ENCODE data around the gene XBP1.

XBP1 gene

DNA sequence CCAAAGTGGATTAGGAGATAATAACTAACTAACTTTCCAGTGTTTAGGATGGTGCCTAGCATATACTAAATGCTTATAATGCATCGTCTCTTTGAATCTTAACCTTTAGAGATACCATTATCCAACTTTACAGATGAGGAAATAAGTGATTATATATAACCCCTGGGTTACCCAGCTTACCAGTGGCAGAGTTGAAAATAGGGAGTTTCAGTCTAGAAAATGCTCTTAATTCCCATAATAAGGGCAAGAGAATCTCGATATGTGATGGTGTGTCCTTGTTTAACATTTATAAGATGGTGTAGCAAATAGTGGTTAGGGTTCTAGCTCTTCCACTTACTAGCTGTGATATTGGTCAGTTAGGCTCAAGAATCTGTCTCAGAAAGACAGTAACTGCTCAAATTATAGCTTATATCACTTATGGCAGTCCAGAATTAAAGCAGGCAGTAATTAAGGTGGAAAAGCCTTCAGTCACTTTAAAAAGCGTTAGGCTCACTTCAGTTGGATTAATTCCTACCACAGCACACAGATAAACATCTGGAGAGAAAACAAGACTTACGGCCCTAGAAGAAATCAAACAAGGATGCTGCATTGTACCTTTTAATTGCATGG is 6.3 kb downstream of the XBP1 start:
- in situ Hi-C loops (cut with MboI; ENCODE audit: low sequenced_read_pairs, unreplicated experiment) = no loop called here
- TF ChIP-seq, protein P1, sequence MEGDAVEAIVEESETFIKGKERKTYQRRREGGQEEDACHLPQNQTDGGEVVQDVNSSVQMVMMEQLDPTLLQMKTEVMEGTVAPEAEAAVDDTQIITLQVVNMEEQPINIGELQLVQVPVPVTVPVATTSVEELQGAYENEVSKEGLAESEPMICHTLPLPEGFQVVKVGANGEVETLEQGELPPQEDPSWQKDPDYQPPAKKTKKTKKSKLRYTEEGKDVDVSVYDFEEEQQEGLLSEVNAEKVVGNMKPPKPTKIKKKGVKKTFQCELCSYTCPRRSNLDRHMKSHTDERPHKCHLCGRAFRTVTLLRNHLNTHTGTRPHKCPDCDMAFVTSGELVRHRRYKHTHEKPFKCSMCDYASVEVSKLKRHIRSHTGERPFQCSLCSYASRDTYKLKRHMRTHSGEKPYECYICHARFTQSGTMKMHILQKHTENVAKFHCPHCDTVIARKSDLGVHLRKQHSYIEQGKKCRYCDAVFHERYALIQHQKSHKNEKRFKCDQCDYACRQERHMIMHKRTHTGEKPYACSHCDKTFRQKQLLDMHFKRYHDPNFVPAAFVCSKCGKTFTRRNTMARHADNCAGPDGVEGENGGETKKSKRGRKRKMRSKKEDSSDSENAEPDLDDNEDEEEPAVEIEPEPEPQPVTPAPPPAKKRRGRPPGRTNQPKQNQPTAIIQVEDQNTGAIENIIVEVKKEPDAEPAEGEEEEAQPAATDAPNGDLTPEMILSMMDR (IDR thresholded peaks at IDR 0.05; ENCODE audit: borderline replicate concordance, control extremely low read depth, extremely low read depth, insufficient read depth, missing control alignments) = no peak
- no peak for DNase-seq (ENCODE audit: low spot score)

GRCh38 chr22:28792491-28793383 is 7.6 kb downstream of the XBP1 start:
- TF ChIP-seq, protein P1 (IDR thresholded peaks at IDR 0.05; ENCODE audit: borderline replicate concordance, control extremely low read depth, extremely low read depth, insufficient read depth, missing control alignments) = no peak
- DNase-seq (ENCODE audit: low spot score) = no peak
- in situ Hi-C loops (cut with MboI; ENCODE audit: low sequenced_read_pairs, unreplicated experiment) = no loop called here

- in situ Hi-C loops (cut with MboI; ENCODE audit: low sequenced_read_pairs, unreplicated experiment) = no loop called here
- peak; percentile 66 for DNase-seq (ENCODE audit: low spot score)
- TF ChIP-seq, protein P1 (IDR thresholded peaks at IDR 0.05; ENCODE audit: borderline replicate concordance, control extremely low read depth, extremely low read depth, insufficient read depth, missing control alignments) = no peak
These were observed 8.4 kb downstream of the XBP1 start for GRCh38 chr22:28791841-28792490.

DNA sequence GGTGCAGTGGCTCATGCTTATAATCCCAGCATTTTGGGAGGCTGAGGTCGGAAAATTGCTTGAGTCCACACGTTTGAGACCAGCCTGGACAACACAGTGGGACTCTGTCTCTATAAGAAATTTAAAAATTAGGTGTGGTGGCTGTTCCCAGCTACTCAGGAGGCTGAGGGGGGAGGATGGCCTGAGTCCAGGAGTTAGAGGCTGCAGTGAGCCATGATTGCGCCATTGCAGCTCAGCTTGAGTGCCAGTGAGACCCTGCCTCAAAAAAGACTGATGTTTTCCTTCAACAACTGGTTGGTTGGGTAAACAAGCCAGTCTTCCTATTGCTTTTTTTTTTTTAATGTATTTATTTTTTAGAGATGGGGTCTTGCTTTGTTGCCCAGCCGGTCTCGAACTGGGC is 9.2 kb downstream of the XBP1 start:
- TF ChIP-seq, protein P1 (IDR thresholded peaks at IDR 0.05; ENCODE audit: borderline replicate concordance, control extremely low read depth, extremely low read depth, insufficient read depth, missing control alignments) = no peak
- in situ Hi-C loops (cut with MboI; ENCODE audit: low sequenced_read_pairs, unreplicated experiment) = no loop called here
- DNase-seq (ENCODE audit: low spot score) = no peak

DNA sequence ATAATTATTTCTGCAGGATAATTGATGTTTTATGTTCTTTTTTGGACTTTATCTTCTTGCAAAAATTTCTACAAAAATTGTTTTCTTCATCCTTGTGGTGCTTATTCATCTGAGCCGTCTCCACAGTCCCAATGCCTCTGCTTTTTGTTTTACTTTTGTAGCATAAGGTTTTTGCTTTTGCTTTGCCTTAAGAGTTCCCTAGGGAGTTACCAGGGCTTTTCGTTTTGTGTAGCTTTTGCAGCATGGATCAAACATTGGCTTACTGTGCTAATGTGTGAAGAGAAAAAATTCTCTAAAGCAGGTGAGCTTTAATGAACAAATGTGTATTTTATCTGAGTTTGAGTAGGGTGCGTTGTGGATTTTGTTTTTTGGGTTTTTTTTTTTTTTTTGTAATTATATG is 11.8 kb downstream of the XBP1 start:
- TF ChIP-seq, protein P1 (IDR thresholded peaks at IDR 0.05; ENCODE audit: borderline replicate concordance, control extremely low read depth, extremely low read depth, insufficient read depth, missing control alignments) = no peak
- in situ Hi-C loops (cut with MboI; ENCODE audit: low sequenced_read_pairs, unreplicated experiment) = no loop called here
- no peak for DNase-seq (ENCODE audit: low spot score)

DNA sequence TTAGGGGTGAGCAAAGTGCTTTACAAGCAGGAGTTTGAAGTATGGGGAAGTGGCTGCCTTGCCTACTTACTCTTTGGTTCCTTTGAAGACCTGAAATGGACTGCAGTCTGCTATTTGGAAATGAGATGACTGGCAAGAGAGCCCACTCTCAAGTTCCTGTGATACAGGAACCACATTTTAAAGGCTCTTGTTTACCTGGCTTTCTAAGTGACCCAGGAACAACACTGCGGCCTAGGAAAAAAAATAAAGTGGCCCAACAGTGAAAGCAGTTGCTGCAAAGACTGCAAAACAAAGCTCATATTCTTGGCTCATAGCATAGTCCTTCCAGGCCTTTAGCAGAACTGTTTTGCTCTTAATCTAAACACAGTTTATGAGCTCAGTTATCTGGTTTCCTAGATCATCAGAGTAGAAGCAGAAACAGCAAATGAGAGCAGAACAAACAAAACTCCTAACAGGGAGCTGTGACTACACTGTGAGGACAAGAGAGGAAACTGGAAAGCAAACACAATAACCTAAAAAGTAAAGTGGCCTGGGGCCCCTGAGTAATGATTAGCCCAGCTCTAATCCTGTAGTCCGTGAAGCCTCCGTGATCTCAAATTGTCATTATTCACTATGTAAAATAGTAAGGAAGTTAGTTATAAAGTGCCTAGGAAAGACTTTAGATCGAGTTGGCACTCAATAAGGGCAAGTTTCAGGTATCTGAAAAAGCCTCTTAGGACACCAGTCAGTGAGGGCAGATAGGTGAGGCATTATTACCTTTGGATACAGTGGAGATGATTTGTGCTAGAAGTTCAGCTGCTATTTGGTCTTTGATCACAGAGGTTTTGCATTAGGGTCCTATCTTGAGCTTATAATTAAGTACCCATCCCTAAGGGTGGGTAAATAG is 16.3 kb downstream of the XBP1 start:
- in situ Hi-C loops (cut with MboI; ENCODE audit: low sequenced_read_pairs, unreplicated experiment) = no loop called here
- TF ChIP-seq, protein P1 (IDR thresholded peaks at IDR 0.05; ENCODE audit: borderline replicate concordance, control extremely low read depth, extremely low read depth, insufficient read depth, missing control alignments) = no peak
- no peak for DNase-seq (ENCODE audit: low spot score)
